ENCODE data around the gene LPP. TPM values are rescaled to one million over a fixed set of nuclear protein-coding genes. Genes with fewer than 3 reads are reported as not detected.

Gene LPP
- total and polyA plus RNA-seq, 10 of the 15 experiments (the other 5 are each of a cell fraction or from before 2014, with no cell fraction given), result under 0.01 to 0.62 (median 0.03) TPM

DNA sequence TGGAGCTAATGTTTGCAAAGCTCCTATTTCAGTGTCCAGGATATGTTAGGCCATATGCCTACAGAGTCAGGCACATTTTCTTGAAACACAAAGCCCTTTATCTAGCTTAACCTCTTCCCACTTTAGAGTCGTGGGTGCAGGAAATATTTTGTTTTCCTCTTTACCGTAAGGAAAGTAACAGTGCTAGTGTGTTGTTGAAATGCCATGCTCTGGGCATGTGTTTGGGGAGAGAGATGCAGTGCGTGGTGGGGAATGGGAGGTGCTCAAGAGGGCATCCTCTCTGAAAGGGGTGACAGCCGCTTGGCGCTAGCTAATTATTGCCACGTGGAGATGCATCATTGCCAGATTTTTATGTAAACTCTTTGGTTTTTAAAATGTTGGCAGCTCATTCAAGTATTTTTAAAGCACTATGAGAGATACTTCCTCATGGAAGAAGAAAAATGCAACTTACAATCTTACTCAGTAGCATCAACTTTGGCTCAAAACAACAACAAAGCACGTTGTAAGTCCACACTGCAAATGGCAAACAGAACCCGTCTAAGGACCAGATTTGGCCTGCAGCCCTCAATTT lies 152.6 kb downstream of the LPP start:
- peaks cover 0 to 8% of the 10 kb centered on the region in 2 experiments; a peak in 1 of 4 replicates for H3K27me3 ChIP-seq (replicated peaks in 1 of 2; ENCODE audit: control insufficient read depth in 2 of 2, insufficient read depth in 2 of 2, low read length in 1 of 2)
- BruUV-seq (replicated peaks), result no TSS peak
- FAIRE-seq (no peak), ATAC-seq (no peak), DNase-seq (ENCODE audit: low read depth, low spot score) (no peak)
- H4K20me1 ChIP-seq (ENCODE audit: control insufficient read depth, insufficient read depth), result no peaks in the 10 kb centered on the region
- H3K36me3 ChIP-seq (ENCODE audit: control insufficient read depth in 2 of 2, insufficient read depth in 2 of 2, low read length in 1 of 2), result no peaks in the 10 kb centered on the region
- intact Hi-C loops (cut with micrococcal nuclease; ENCODE audit: unreplicated experiment) (loop anchor here (5.0 kb wide), 1 partner anchor 564 kb away; no protein-coding TSS in a partner anchor), in situ Hi-C loops (cut with MboI) (no loop called here)
- H3K27ac ChIP-seq (ENCODE audit: control insufficient read depth, insufficient read depth), result no peak overlapping the region
- ChIA-PET POLR2A (no interaction called here), CTCF (no interaction called here), SMC1A (ENCODE audit: uncharacterized antibody, unreplicated experiment) (no interaction called here), RAD21 (ENCODE audit: unreplicated experiment) (no interaction called here)
- no peak overlapping the region for H3K4me2 ChIP-seq (ENCODE audit: control insufficient read depth, insufficient read depth)
- H3K9me3 ChIP-seq (replicated peaks; ENCODE audit: control insufficient read depth, insufficient read depth, low read length), result peaks cover 6% of the 10 kb centered on the region; the same call in 2 of the 3 replicates
- H3K79me2 ChIP-seq (ENCODE audit: control insufficient read depth, insufficient read depth, low read length), result no peaks in the 10 kb centered on the region
- H3K4me3 ChIP-seq, result no peak overlapping the region
- TF ChIP-seq SRF (IDR thresholded peaks at IDR 0.05; ENCODE audit: low read depth in 2 of 2, low read length in 2 of 2) (no peak), SMARCA5 (IDR thresholded peaks at IDR 0.05) (no peak), CEBPZ (IDR thresholded peaks at IDR 0.05; ENCODE audit: low read depth, low read length) (no peak), KLF5 (IDR thresholded peaks at IDR 0.05; ENCODE audit: partially characterized antibody) (no peak), ZBED1 (IDR thresholded peaks at IDR 0.05; ENCODE audit: borderline replicate concordance) (no peak), NRF1 (conservative IDR thresholded peaks at IDR 0.05; ENCODE audit: low read depth, low read length) (no peak), NFXL1 (IDR thresholded peaks at IDR 0.05; ENCODE audit: borderline replicate concordance) (no peak), TCF3 (IDR thresholded peaks at IDR 0.05; ENCODE audit: borderline replicate concordance, insufficient read depth, low read depth, low read length) (no peak)
- no peak overlapping the region for H3K9ac ChIP-seq (ENCODE audit: control insufficient read depth, insufficient read depth, low read length)
- WGBS (ENCODE audit: insufficient coverage, insufficient replicate concordance, low lambda C conversion rate, missing lambda C conversion rate), result 33% methylated on average over 8 of the region's 8 CpGs
- peaks cover 10% of the 10 kb centered on the region; the same call in 1 of the 2 replicates for H3K4me1 ChIP-seq (ENCODE audit: control insufficient read depth, insufficient read depth, low read length)
- no peak overlapping the region for H2AFZ ChIP-seq (ENCODE audit: control insufficient read depth, low read depth, low read length)

Measured in GM12878 (cell line).